ENCODE results near the gene GPR158. TPM values are rescaled to one million over a fixed set of nuclear protein-coding genes. Genes with fewer than 3 reads are reported as not detected.

Gene GPR158
- total RNA-seq, 1 donor from 2014 or later, result not detected

DNA sequence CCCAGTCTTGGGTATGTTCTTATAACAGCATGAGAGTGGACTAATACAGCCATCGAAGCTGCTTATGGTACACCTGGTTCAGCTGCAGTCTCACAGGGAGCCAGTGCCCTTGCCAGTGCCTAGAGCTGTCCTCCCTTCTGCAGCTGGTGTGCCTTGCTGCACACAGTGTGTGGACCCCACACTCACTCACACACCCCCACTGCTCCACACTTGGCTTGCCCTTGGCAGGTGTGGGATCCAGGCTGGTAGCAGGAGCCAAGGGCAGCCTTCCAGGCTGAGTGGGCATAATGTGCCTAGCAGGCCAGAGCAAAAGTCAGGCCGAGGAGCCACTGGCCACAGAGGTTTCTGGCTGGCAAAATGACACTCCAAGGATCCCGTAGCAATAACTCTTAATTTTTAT is 217.3 kb downstream of the GPR158 start:
- TF ChIP-seq, protein P1, sequence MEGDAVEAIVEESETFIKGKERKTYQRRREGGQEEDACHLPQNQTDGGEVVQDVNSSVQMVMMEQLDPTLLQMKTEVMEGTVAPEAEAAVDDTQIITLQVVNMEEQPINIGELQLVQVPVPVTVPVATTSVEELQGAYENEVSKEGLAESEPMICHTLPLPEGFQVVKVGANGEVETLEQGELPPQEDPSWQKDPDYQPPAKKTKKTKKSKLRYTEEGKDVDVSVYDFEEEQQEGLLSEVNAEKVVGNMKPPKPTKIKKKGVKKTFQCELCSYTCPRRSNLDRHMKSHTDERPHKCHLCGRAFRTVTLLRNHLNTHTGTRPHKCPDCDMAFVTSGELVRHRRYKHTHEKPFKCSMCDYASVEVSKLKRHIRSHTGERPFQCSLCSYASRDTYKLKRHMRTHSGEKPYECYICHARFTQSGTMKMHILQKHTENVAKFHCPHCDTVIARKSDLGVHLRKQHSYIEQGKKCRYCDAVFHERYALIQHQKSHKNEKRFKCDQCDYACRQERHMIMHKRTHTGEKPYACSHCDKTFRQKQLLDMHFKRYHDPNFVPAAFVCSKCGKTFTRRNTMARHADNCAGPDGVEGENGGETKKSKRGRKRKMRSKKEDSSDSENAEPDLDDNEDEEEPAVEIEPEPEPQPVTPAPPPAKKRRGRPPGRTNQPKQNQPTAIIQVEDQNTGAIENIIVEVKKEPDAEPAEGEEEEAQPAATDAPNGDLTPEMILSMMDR (IDR thresholded peaks at IDR 0.05), result no peak
- Mint-ChIP-seq H3K4me3 (no peak overlapping the region), H3K9me3 (peaks cover 5% of the 10 kb centered on the region), H3K36me3 (ENCODE audit: low read depth) (no peaks in the 10 kb centered on the region), H3K27me3 (no peaks in the 10 kb centered on the region), H3K27ac (no peak overlapping the region), H3K4me1 (no peaks in the 10 kb centered on the region)
- intact Hi-C loops (cut with micrococcal nuclease), result no loop called here
- no peak for ATAC-seq (ENCODE audit: low read depth)
- DNase-seq, result no peak
- ChIA-PET CTCF (no interaction called here), POLR2A (no interaction called here)

GRCh38 chr10:25393621-25394020 is 218.8 kb downstream of the GPR158 start:
- intact Hi-C loops (cut with micrococcal nuclease), result no loop called here
- DNase-seq (no peak), ATAC-seq (ENCODE audit: low read depth) (no peak)
- Mint-ChIP-seq H3K27me3 (no peaks in the 10 kb centered on the region), H3K27ac (no peak overlapping the region), H3K4me3 (no peak overlapping the region), H3K36me3 (ENCODE audit: low read depth) (no peaks in the 10 kb centered on the region), H3K9me3 (peaks cover 5% of the 10 kb centered on the region), H3K4me1 (no peaks in the 10 kb centered on the region)
- CTCF ChIA-PET, result no interaction called here
- POLR2A ChIA-PET, result no interaction called here
- TF ChIP-seq, protein P1 (IDR thresholded peaks at IDR 0.05), result no peak

GRCh38 chr10:25398680-25399079 is 223.9 kb downstream of the GPR158 start:
- POLR2A ChIA-PET, result no interaction called here
- H3K9me3 Mint-ChIP-seq, result no peaks in the 10 kb centered on the region
- H3K4me1 Mint-ChIP-seq, result no peaks in the 10 kb centered on the region
- H3K27ac Mint-ChIP-seq, result no peak overlapping the region
- DNase-seq (no peak), ATAC-seq (ENCODE audit: low read depth) (no peak)
- TF ChIP-seq, protein P1 (IDR thresholded peaks at IDR 0.05), result no peak
- no peaks in the 10 kb centered on the region for H3K36me3 Mint-ChIP-seq (ENCODE audit: low read depth)
- no peaks in the 10 kb centered on the region for H3K27me3 Mint-ChIP-seq
- intact Hi-C loops (cut with micrococcal nuclease), result no loop called here
- CTCF ChIA-PET, result no interaction called here
- H3K4me3 Mint-ChIP-seq, result no peak overlapping the region

DNA sequence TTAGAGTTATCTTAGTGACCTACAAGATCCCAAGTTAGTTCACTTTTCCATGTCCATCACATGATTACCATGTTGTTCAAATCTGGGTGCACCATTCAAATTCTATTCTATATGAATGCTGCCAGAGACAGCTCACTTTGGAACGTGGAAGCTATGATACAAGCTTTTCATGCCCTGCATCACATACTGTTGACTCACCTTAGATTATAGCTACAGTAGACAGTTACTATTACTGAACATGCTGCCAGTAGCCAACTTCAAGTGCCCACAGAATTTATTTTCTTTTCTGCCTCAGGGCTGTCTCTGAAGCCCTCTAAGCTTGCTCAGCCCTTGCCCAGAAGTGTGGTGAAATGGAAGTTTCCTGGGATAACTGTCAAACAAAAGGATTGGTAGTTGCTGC is 231.1 kb downstream of the GPR158 start:
- H3K4me1 Mint-ChIP-seq, result no peaks in the 10 kb centered on the region
- no peaks in the 10 kb centered on the region for H3K36me3 Mint-ChIP-seq (ENCODE audit: low read depth)
- H3K9me3 Mint-ChIP-seq, result no peaks in the 10 kb centered on the region
- TF ChIP-seq, protein P1 (IDR thresholded peaks at IDR 0.05), result no peak
- no peak for DNase-seq
- H3K27ac Mint-ChIP-seq, result no peak overlapping the region
- ChIA-PET CTCF (no interaction called here), POLR2A (no interaction called here)
- intact Hi-C loops (cut with micrococcal nuclease), result no loop called here
- no peaks in the 10 kb centered on the region for H3K27me3 Mint-ChIP-seq
- ATAC-seq (ENCODE audit: low read depth), result no peak
- H3K4me3 Mint-ChIP-seq, result no peak overlapping the region

DNA sequence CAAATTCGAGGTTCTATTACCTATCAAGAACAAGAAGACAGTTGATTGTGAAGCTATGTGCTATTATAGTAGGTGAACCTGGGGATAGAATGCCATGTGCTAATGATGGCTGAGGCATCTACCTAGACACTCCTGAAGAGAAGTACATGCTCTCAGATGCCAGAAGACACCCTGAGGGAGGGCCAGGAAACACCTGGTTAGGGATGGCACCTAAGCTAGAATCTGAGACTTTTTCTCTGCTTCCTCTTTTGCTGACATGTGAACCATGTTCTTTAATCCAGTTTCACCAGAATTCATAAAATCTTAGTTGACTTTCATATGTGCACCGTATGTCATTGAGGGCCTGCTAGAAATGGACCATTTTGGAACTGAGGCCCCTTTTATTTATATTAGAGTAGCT is 242.8 kb downstream of the GPR158 start:
- intact Hi-C loops (cut with micrococcal nuclease), result no loop called here
- Mint-ChIP-seq H3K27ac (no peak overlapping the region), H3K36me3 (ENCODE audit: low read depth) (no peaks in the 10 kb centered on the region), H3K27me3 (no peaks in the 10 kb centered on the region), H3K4me3 (no peak overlapping the region), H3K9me3 (no peaks in the 10 kb centered on the region), H3K4me1 (no peaks in the 10 kb centered on the region)
- CTCF ChIA-PET, result no interaction called here
- ATAC-seq (ENCODE audit: low read depth) (no peak), DNase-seq (no peak)
- POLR2A ChIA-PET, result no interaction called here
- TF ChIP-seq, protein P1 (IDR thresholded peaks at IDR 0.05), result no peak

Measured in activated B cell treated with CpG ODN at 0.5 μM for 24 hours (primary cell).